HepG2 (cell line): ENCODE data around the gene S1PR3. TPM values are rescaled to one million over a fixed set of nuclear protein-coding genes. Genes with fewer than 3 reads are reported as not detected.

Source experiments
- ATAC-seq: fragments of 200-7000 bp; cut with Tn5 transposase; 3 replicates; pipeline ENCODE4 v1.9.1; 2020; ENCODE audit warnings: mild to moderate bottlenecking, moderate library complexity
- BruUV-seq: library from RNA; stranded (reverse); fragments of 400-500 nt; replicated peaks from 2 replicates; lab custom pipeline; 2021; lab: Mats Ljungman, UMichigan
- CTCF ChIA-PET: fragments of 300-600 bp; formaldehyde crosslinking; extraction: SDS; loops from one replicate; lab custom pipeline; 2021; ENCODE audit warnings: low total read pairs, inconsistent platforms, low intra/inter-chr PET ratio; lab: Yijun Ruan, JAX
- POLR2A ChIA-PET: fragments of 350-600 bp; sonication (Branson Sonifier 250); formaldehyde crosslinking; loops from one replicate; lab custom pipeline; 2020; ENCODE audit warnings: antibody characterized with exemption, inconsistent platforms; lab: Yijun Ruan, JAX
- DNase-seq: peaks from one replicate; pipeline ENCODE4 v3.0.0-alpha.2; 2015; ENCODE audit warnings: low spot score
- FAIRE-seq: peaks from 3 replicates; lab custom pipeline; 2011; peaks lifted over from hg19 to GRCh38; lab: Jason Lieb, UNC
- H2AFZ ChIP-seq: one replicate; pipeline ENCODE4 v1.6.1; 2011; ENCODE audit warnings: low read length, inconsistent platforms
- H3K27ac ChIP-seq: fragments of 300-600 bp; 3 replicates; pipeline ENCODE4 v1.8.0; 2011; ENCODE audit warnings: mixed run types, mild to moderate bottlenecking, mixed read lengths, low read length, inconsistent platforms; ENCODE audit not compliant: insufficient read depth; ENCODE audit errors: extremely low read length
- H3K27me3 ChIP-seq, 2 experiments: fragments of 200-600 bp in 1 of 2; 2 replicates in 1 of 2; 3 replicates in 1 of 2; pipeline versions ENCODE4 v1.6.0 to v1.8.0; 2011; ENCODE audit warnings: low read length in 2 of 2, mild to moderate bottlenecking in 2 of 2, moderate library complexity in 2 of 2, inconsistent platforms in 1 of 2; ENCODE audit not compliant: insufficient read depth in 2 of 2, control insufficient read depth in 1 of 2
- H3K36me3 ChIP-seq, 2 experiments: fragments of 200-600 bp in 1 of 2; replicated peaks in 1 of 2; 2 replicates in 1 of 2; 3 replicates in 1 of 2; pipeline versions ENCODE4 v1.5.1 to v1.8.0; 2011; ENCODE audit warnings: low read length in 2 of 2, inconsistent platforms in 1 of 2; ENCODE audit not compliant: insufficient read depth in 2 of 2, control insufficient read depth in 1 of 2
- H3K4me1 ChIP-seq: 2 replicates; pipeline ENCODE4 v1.5.1; 2012; ENCODE audit warnings: low read length, inconsistent platforms; ENCODE audit not compliant: insufficient read depth
- H3K4me2 ChIP-seq: 2 replicates; pipeline ENCODE4 v1.6.0; 2011; ENCODE audit warnings: low read depth, low read length, inconsistent platforms
- H3K4me3 ChIP-seq, 3 experiments: fragments of 200-600 bp in 1 of 3; sonication (generic), shearing (Covaris generic) in 1 of 3; replicated peaks in 1 of 3; 2 replicates each; pipeline ENCODE4 v1.5.1; 2011 to 2016; ENCODE audit warnings: low read length in 3 of 3, inconsistent platforms in 2 of 3, low read depth in 2 of 3, mild to moderate bottlenecking in 2 of 3, control low read depth in 1 of 3, mixed read lengths in 1 of 3; ENCODE audit not compliant: insufficient read depth in 1 of 3
- H3K79me2 ChIP-seq: one replicate; pipeline ENCODE4 v1.6.1; 2011; ENCODE audit warnings: low read length, inconsistent platforms; ENCODE audit not compliant: insufficient read depth
- H3K9ac ChIP-seq: 2 replicates; pipeline ENCODE4 v1.6.0; 2011; ENCODE audit warnings: mild to moderate bottlenecking, low read depth, low read length, inconsistent platforms; ENCODE audit not compliant: insufficient read depth
- H3K9me3 ChIP-seq: 2 replicates; pipeline ENCODE4 v1.5.1; 2012; ENCODE audit warnings: mild to moderate bottlenecking, low read length
- H4K20me1 ChIP-seq: 2 replicates; pipeline ENCODE4 v1.6.0; 2011; ENCODE audit warnings: inconsistent platforms, mild to moderate bottlenecking, low read length, moderate library complexity; ENCODE audit not compliant: insufficient read depth
- CEBPG ChIP-seq: IDR thresholded peaks from 2 replicates; pipeline ENCODE4 v1.6.1; 2016
- FOXK2 ChIP-seq: fragments of 450-650 bp; IDR thresholded peaks from 2 replicates; pipeline ENCODE4 v1.6.1; 2016
- GABPB1 ChIP-seq: IDR thresholded peaks from 2 replicates; pipeline ENCODE4 v1.6.1; 2016; ENCODE audit warnings: mild to moderate bottlenecking, missing genetic modification reagents, moderate library complexity, missing compliant biosample characterization
- KLF6 ChIP-seq: IDR thresholded peaks from 2 replicates; pipeline ENCODE4 v1.8.0; 2016; ENCODE audit warnings: missing biosample characterization, missing genetic modification reagents
- LCORL ChIP-seq, 2 experiments: fragments of 450-650 bp in 1 of 2; sonication (generic) in 1 of 2; formaldehyde crosslinking in 1 of 2; IDR thresholded peaks; 2 replicates each; pipeline versions ENCODE4 v1.5.0 to v1.6.1; 2017 to 2020; ENCODE audit warnings: antibody characterized with exemption in 1 of 2, missing genetic modification reagents in 1 of 2
- PHB2 ChIP-seq: fragments of 450-650 bp; IDR thresholded peaks from 2 replicates; pipeline ENCODE4 v1.6.1; 2018; ENCODE audit not compliant: partially characterized antibody
- RARG ChIP-seq: sonication (generic); formaldehyde crosslinking; IDR thresholded peaks from 2 replicates; pipeline ENCODE4 v1.4.0; 2020; ENCODE audit warnings: low read depth, mild to moderate bottlenecking, missing genetic modification reagents
- RFX5 ChIP-seq: IDR thresholded peaks from 2 replicates; pipeline ENCODE4 v1.6.1; 2011; ENCODE audit warnings: low read depth, low read length, improper control_type of control experiment
- STAT5B ChIP-seq: sonication (generic); formaldehyde crosslinking; IDR thresholded peaks from 2 replicates; pipeline ENCODE4 v1.4.0; 2020; ENCODE audit warnings: missing genetic modification reagents
- ZNF121 ChIP-seq: sonication (generic); formaldehyde crosslinking; IDR thresholded peaks from 2 replicates; pipeline ENCODE4 v1.5.0; 2020; ENCODE audit warnings: mild to moderate bottlenecking, missing genetic modification reagents
- ZNF460 ChIP-seq: sonication (generic); formaldehyde crosslinking; IDR thresholded peaks from 2 replicates; pipeline ENCODE4 v1.5.1; 2020; ENCODE audit warnings: missing genetic modification reagents, mild to moderate bottlenecking, borderline replicate concordance
- ZNF549 ChIP-seq: sonication (generic); formaldehyde crosslinking; IDR thresholded peaks from 2 replicates; pipeline ENCODE4 v1.5.0; 2020; ENCODE audit warnings: missing genetic modification reagents
- ZNF557 ChIP-seq: sonication (generic); formaldehyde crosslinking; IDR thresholded peaks from 2 replicates; pipeline ENCODE4 v1.4.0; 2020; ENCODE audit warnings: missing genetic modification reagents
- ZNF891 ChIP-seq: sonication (generic); formaldehyde crosslinking; IDR thresholded peaks from 2 replicates; pipeline ENCODE4 v1.5.0; 2020; ENCODE audit warnings: mild to moderate bottlenecking, missing genetic modification reagents
- WGBS: methylation state at CpG from one replicate; pipeline ENCODE4 v1.1.6; 2017; ENCODE audit warnings: low lambda C conversion rate; 5-methylcytosine and 5-hydroxymethylcytosine counted together
- in situ Hi-C: cut with HindIII; loops from 2 replicates; pipeline ENCODE4 v1.10.0; 2017; ENCODE audit warnings: low pct_unique_long_range_greater_than_20kb; ENCODE audit not compliant: extremely low pct_ligation_motif_present
- intact Hi-C: fragments of 100-400 bp; cut with micrococcal nuclease; formaldehyde crosslinking; loops from one replicate; pipeline ENCODE4 v1.10.0; 2022; ENCODE audit not compliant: unreplicated experiment
- polyA plus RNA-seq, 8 experiments: library from polyadenylated mRNA; depleted of rRNA in 3 of 8; stranded (reverse) in 7 of 8; unstranded in 1 of 8; fragments of >200 nt; fragmentation: Illumina TruSeq in 4 of 8; extraction: Trizol in 4 of 8; gene quantifications; 2 replicates each; pipeline versions ENCODE4 v1.2.1 to v1.2.3, GENCODE V29; 2011 to 2016; ENCODE audit warnings: low read depth in 4 of 8, missing spikeins in 1 of 8, mixed read lengths in 1 of 8; ENCODE audit not compliant: insufficient read depth in 1 of 8
- total RNA-seq, 5 experiments: library from RNA; depleted of rRNA; stranded (reverse); fragments of >200 nt; fragmentation: Illumina TruSeq; extraction: Trizol; gene quantifications; 2 replicates each; pipeline ENCODE4 v1.2.3, GENCODE V29; 2016; ENCODE audit warnings: low read depth in 1 of 5
- TF ChIP-seq, protein P1 (sequence below): sonication (generic); formaldehyde crosslinking; IDR thresholded peaks from 2 replicates; pipeline ENCODE4 v1.4.0; 2020; ENCODE audit warnings: mild to moderate bottlenecking, low read depth, missing genetic modification reagents
- TF ChIP-seq, protein P2 (sequence below): sonication (generic); formaldehyde crosslinking; IDR thresholded peaks from 2 replicates; pipeline ENCODE4 v1.8.1; 2023; ENCODE audit warnings: mild to moderate bottlenecking, inconsistent platforms, moderate library complexity, missing genetic modification reagents, borderline replicate concordance
- TF ChIP-seq, protein P3 (sequence below): sonication (generic); IDR thresholded peaks from 2 replicates; pipeline ENCODE4 v1.6.1; 2016; ENCODE audit warnings: low read depth, borderline replicate concordance

Gene S1PR3
- total and polyA plus RNA-seq, 2 of the 13 experiments (the other 11 are each of a cell fraction or from before 2014, with no cell fraction given), result 0.02 TPM; not detected in 1

DNA sequence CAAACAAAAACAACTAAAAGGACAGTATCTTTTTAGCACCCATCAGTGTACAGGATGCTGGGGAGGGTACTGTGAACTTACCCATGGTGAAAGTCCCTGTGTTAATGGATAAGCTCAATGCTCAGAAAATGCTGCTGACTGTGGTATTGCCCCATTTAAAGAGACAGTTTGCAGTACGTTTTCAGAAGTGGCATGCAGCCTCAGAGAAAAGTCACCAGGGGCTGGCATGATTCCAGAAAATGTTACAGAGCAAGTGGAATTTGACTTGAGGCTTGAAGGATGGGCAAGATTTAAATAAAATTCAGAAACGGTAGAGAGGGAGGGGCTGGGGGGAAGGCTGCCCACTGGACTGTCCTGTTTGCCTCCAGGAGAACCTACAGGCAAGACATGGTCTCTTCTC is 7.2 kb downstream of the S1PR3 start:
- DNase-seq, result no peak
- no peak overlapping the region for H3K27ac ChIP-seq
- no peaks in the 10 kb centered on the region for H3K9me3 ChIP-seq
- H3K79me2 ChIP-seq, result no peaks in the 10 kb centered on the region
- POLR2A ChIA-PET, result no interaction called here
- in situ Hi-C loops, result no loop called here
- peaks cover 3% of the 10 kb centered on the region; the same call in 1 of the 2 replicates for H3K4me1 ChIP-seq
- no peaks in the 10 kb centered on the region for H3K36me3 ChIP-seq
- H2AFZ ChIP-seq, result no peak overlapping the region
- CTCF ChIA-PET, result interaction anchor here (3.2 kb wide), 1 partner anchor 404 kb away, joined by 27 read pairs; no protein-coding TSS in a partner anchor
- H3K4me2 ChIP-seq, result no peak overlapping the region
- WGBS, result 3% methylated on average over 2 of the region's 2 CpGs
- H3K4me3 ChIP-seq, result no peak overlapping the region
- no peak for FAIRE-seq
- H4K20me1 ChIP-seq, result no peaks in the 10 kb centered on the region
- TF ChIP-seq ZNF460 (CRISPR knock-in tag), result no peak
- TF ChIP-seq ZNF891 (CRISPR knock-in tag), result no peak
- TF ChIP-seq, protein P1, sequence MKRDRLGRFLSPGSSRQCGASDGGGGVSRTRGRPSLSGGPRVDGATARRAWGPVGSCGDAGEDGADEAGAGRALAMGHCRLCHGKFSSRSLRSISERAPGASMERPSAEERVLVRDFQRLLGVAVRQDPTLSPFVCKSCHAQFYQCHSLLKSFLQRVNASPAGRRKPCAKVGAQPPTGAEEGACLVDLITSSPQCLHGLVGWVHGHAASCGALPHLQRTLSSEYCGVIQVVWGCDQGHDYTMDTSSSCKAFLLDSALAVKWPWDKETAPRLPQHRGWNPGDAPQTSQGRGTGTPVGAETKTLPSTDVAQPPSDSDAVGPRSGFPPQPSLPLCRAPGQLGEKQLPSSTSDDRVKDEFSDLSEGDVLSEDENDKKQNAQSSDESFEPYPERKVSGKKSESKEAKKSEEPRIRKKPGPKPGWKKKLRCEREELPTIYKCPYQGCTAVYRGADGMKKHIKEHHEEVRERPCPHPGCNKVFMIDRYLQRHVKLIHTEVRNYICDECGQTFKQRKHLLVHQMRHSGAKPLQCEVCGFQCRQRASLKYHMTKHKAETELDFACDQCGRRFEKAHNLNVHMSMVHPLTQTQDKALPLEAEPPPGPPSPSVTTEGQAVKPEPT (CRISPR knock-in tag), result no peak
- TF ChIP-seq, protein P2, sequence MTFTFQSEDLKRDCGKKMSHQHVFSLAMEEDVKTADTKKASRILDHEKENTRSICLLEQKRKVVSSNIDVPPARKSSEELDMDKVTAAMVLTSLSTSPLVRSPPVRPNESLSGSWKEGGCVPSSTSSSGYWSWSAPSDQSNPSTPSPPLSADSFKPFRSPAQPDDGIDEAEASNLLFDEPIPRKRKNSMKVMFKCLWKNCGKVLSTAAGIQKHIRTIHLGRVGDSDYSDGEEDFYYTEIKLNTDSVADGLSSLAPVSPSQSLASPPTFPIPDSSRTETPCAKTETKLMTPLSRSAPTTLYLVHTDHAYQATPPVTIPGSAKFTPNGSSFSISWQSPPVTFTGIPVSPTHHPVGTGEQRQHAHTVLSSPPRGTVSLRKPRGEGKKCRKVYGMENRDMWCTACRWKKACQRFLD, result no peak
- no peak for TF ChIP-seq PHB2
- TF ChIP-seq KLF6 (CRISPR knock-in tag), result no peak
- no peak for TF ChIP-seq LCORL (IDR thresholded peaks at IDR 0.05)
- no peak for TF ChIP-seq LCORL (CRISPR knock-in tag; IDR thresholded peaks at IDR 0.05)
- no peak for TF ChIP-seq FOXK2
- TF ChIP-seq RARG (CRISPR knock-in tag), result no peak
- TF ChIP-seq ZNF557 (CRISPR knock-in tag), result no peak
- TF ChIP-seq RFX5, result no peak
- no peak for TF ChIP-seq ZNF549 (CRISPR knock-in tag)
- no peak for TF ChIP-seq GABPB1 (CRISPR knock-in tag)
- TF ChIP-seq STAT5B, result no peak
- no peak for TF ChIP-seq CEBPG (CRISPR knock-in tag)
- TF ChIP-seq ZNF121 (CRISPR knock-in tag), result no peak
- TF ChIP-seq, protein P3, sequence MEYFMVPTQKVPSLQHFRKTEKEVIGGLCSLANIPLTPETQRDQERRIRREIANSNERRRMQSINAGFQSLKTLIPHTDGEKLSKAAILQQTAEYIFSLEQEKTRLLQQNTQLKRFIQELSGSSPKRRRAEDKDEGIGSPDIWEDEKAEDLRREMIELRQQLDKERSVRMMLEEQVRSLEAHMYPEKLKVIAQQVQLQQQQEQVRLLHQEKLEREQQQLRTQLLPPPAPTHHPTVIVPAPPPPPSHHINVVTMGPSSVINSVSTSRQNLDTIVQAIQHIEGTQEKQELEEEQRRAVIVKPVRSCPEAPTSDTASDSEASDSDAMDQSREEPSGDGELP, result no peak
- TF ChIP-seq, all 625 proteins: peak for 0
- no TSS peak for BruUV-seq
- Histone ChIP-seq H3K27me3 (peaks cover 0 to 4% of the 10 kb centered on the region in 2 experiments; a peak in 2 of 5 replicates), H3K9ac (no peak overlapping the region)
- intact Hi-C loops, result no loop called here
- ATAC-seq, result no peak
